Testis (tissue), 3 donors: ENCODE data around the gene TNPO1. TPM values are rescaled to one million over a fixed set of nuclear protein-coding genes. Genes with fewer than 3 reads are reported as not detected.

Source experiments
- DNase-seq: peaks from one replicate; pipeline ENCODE4 v3.0.0-alpha.2; 2019
- H3K27ac ChIP-seq, 2 donors: fragments of 200-600 bp; sonication (generic); one replicate each; pipeline ENCODE4 v1.5.1; 2019
- H3K27me3 ChIP-seq: fragments of 200-600 bp; sonication (generic); one replicate; pipeline ENCODE4 v1.5.1; 2019
- H3K36me3 ChIP-seq: fragments of 200-600 bp; sonication (generic); one replicate; pipeline ENCODE4 v1.5.1; 2017; ENCODE audit warnings: low read depth; ENCODE audit errors: missing control alignments
- H3K4me1 ChIP-seq: fragments of 200-600 bp; sonication (generic); one replicate; pipeline ENCODE4 v1.5.1; 2019
- H3K4me3 ChIP-seq, 2 donors: fragments of 200-600 bp; sonication (generic); one replicate each; pipeline ENCODE4 v1.5.1; 2017 to 2019
- H3K9me3 ChIP-seq: fragments of 200-600 bp; sonication (generic); one replicate; pipeline ENCODE4 v1.5.1; 2017
- CTCF ChIP-seq, 3 experiments: fragments of 450-650 bp in 2 of 3; fragments of 200-600 bp in 1 of 3; sonication (generic) in 1 of 3; IDR thresholded peaks; one replicate each; pipeline ENCODE4 v1.5.1; 2016 to 2019; ENCODE audit warnings: antibody characterized with exemption in 3 of 3, mild to moderate bottlenecking in 2 of 3, moderate library complexity in 1 of 3
- POLR2A ChIP-seq: fragments of 450-650 bp; IDR thresholded peaks from one replicate; pipeline ENCODE4 v1.6.1; 2017; ENCODE audit warnings: antibody characterized with exemption, mild to moderate bottlenecking, moderate library complexity
- WGBS, 2 donors: methylation state at CpG; one replicate each; pipeline ENCODE4 v1.1.5; 2018; 5-methylcytosine and 5-hydroxymethylcytosine counted together
- intact Hi-C: fragments of 100-400 bp; cut with DNase I; formaldehyde crosslinking; loops from one replicate; pipeline ENCODE4 v1.15.1; 2023; ENCODE audit warnings: low total_unique reads
- microRNA-seq, 2 donors: library from miRNA; unstranded; fragments of <30 nt; microRNA quantifications; one replicate each; pipeline ENCODE4, GENCODE V29; 2016; ENCODE audit warnings: borderline number of aligned reads in 2 of 2, borderline replicate concordance in 1 of 2
- polyA plus RNA-seq: library from polyadenylated mRNA; stranded (reverse); fragments of 350-450 nt; fragmentation: Illumina TruSeq; extraction: RNeasy Lipid Tissue Mini Kit (QIAGEN cat#74804); gene quantifications from one replicate; pipeline ENCODE4 v1.2.3, GENCODE V29; 2014; ENCODE audit warnings: low read depth, low replicate concordance; ENCODE audit not compliant: insufficient read depth
- small RNA-seq, 2 donors: library from RNA; depleted of rRNA; stranded (forward); fragments of <200 nt; gene quantifications; one replicate each; pipeline ENCODE3, GENCODE V24; 2016
- total RNA-seq, 2 donors: library from RNA; depleted of rRNA; stranded (reverse); fragments of >200 nt; gene quantifications; one replicate each; pipeline ENCODE4 v1.2.3, GENCODE V29; 2016

Gene TNPO1
- total and polyA plus RNA-seq, 3 donors from 2014 or later: 83.4 to 132 (median 120) TPM

- Histone ChIP-seq H3K9me3 (no peaks in the 10 kb centered on the region), H3K4me3 (peak within 1 kb of the TSS; percentile 82 to 83), H3K36me3 (no peaks in the 10 kb centered on the region), H3K27ac (peak within 1 kb of the TSS; percentile 96 to 100), H3K4me1 (peaks cover 13% of the 10 kb centered on the region), H3K27me3 (no peaks in the 10 kb centered on the region)
- intact Hi-C loops: no loop called here
- DNase-seq: peak; percentile 99
- TF ChIP-seq CTCF (IDR thresholded peaks at IDR 0.05) (peak; percentile 85 to 95 (median 95)), POLR2A (peak; percentile 14)
- 0% methylated on average over 1 to 57 of the region's 64 CpGs for WGBS, 2 donors
These were observed 139.4 kb downstream of the TNPO1 start, which contains the start of gene FCHO2 for GRCh38 chr5:72955768-72956323. Gene FCHO2, plus strand, starts transcription at chr5:72956041. Its CDS starts 56 bp downstream, at chr5:72956097.

GRCh38 chr5:72956324-72957140 lies 140.1 kb downstream of the TNPO1 start:
- Histone ChIP-seq H3K4me1 (peaks cover 13% of the 10 kb centered on the region), H3K27me3 (no peaks in the 10 kb centered on the region), H3K27ac (peak overlapping the region; percentile 96 to 100), H3K36me3 (no peaks in the 10 kb centered on the region), H3K9me3 (no peaks in the 10 kb centered on the region), H3K4me3 (peak overlapping the region; percentile 82 to 83)
- intact Hi-C loops: no loop called here
- no peak for TF ChIP-seq CTCF (IDR thresholded peaks at IDR 0.05)
- no peak for TF ChIP-seq POLR2A
- WGBS, 2 donors: 0 to 1% methylated on average over 22 to 27 of the region's 51 CpGs
- DNase-seq: peak; percentile 72

DNA sequence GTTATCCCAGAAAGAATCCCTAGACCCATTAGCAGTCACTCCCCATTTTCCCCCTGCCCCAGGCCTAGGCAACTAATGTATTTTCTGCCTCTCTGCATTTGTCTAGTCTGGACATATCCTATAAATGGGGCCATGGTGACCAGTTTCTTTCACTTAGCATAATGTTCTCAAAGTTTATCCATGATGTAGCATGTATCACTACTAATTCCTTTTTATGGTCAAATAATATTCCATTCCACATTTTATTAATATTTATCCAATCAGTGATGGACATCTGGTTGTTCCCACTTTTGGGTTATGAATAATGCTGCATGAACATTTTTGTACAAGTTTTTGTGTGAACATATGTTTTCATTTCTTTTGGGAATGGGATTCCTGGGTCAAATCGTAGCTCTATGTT lies 140.9 kb downstream of the TNPO1 start:
- DNase-seq: no peak
- TF ChIP-seq POLR2A: no peak
- TF ChIP-seq CTCF (IDR thresholded peaks at IDR 0.05): no peak
- peaks cover 13% of the 10 kb centered on the region for H3K4me1 ChIP-seq
- H3K9me3 ChIP-seq: no peaks in the 10 kb centered on the region
- H3K36me3 ChIP-seq: no peaks in the 10 kb centered on the region
- peak overlapping the region; percentile 82 to 83 for H3K4me3 ChIP-seq
- intact Hi-C loops: no loop called here
- WGBS, 2 donors: 58 to 61% methylated on average over 1 of the region's 1 CpG
- H3K27ac ChIP-seq: peak overlapping the region; percentile 96 to 100
- H3K27me3 ChIP-seq: no peaks in the 10 kb centered on the region

GRCh38 chr5:72959257-72959656 lies 142.8 kb downstream of the TNPO1 start:
- intact Hi-C loops: no loop called here
- no peak overlapping the region for H3K27ac ChIP-seq
- H3K27me3 ChIP-seq: no peaks in the 10 kb centered on the region
- 92 to 94% methylated on average over 1 of the region's 1 CpG for WGBS, 2 donors
- H3K9me3 ChIP-seq: no peaks in the 10 kb centered on the region
- no peaks in the 10 kb centered on the region for H3K36me3 ChIP-seq
- no peak for TF ChIP-seq CTCF (IDR thresholded peaks at IDR 0.05)
- no peak for TF ChIP-seq POLR2A
- DNase-seq: no peak
- H3K4me3 ChIP-seq: no peak overlapping the region
- peaks cover 10% of the 10 kb centered on the region for H3K4me1 ChIP-seq

Small RNAs within 50 kb of the gene (microRNA-seq; reads per million reads assigned to microRNA genes)
- gene MIR4804: 0.70 to 1.4 reads per million in 2 donors

Small RNAs within 50 kb of the gene (small RNA-seq; reads per million reads assigned to genes)
- gene MIR4804: 0 to 0.18 reads per million in 2 donors
- 0 reads per million in 2 donors for gene RF00019

Other genes starting within 250 kb of the TNPO1 start
- gene FCHO2, start 139.4 kb downstream of the TNPO1 start, total RNA-seq: 10 to 100 TPM; 18.7 to 20.6 TPM
- gene FCHO2, start 139.4 kb downstream of the TNPO1 start, polyA plus RNA-seq: 8.7 TPM